ENCODE data around the gene MCTP1. TPM values are rescaled to one million over a fixed set of nuclear protein-coding genes. Genes with fewer than 3 reads are reported as not detected.
"Not testable (repeated sequence)": the region's sequence is repeated elsewhere in the genome, so short reads cannot be mapped to it uniquely, and the experiment has no call there.

Gene MCTP1
- polyA plus RNA-seq, 3 donors: 4.2 to 5.6 (median 4.9) TPM

GRCh38 chr5:95043234-95043633, 241.7 kb downstream of the MCTP1 start:
- DNase-seq (ENCODE audit: low read depth in 3 of 3, low spot score in 2 of 3): no peak

GRCh38 chr5:95042037-95042436, 242.9 kb downstream of the MCTP1 start:
- DNase-seq (ENCODE audit: low read depth in 3 of 3, low spot score in 2 of 3): no peak

- DNase-seq (ENCODE audit: low read depth in 3 of 3, low spot score in 2 of 3): no peak
These were observed 248.8 kb downstream of the MCTP1 start for GRCh38 chr5:95035891-95036685.

DNA sequence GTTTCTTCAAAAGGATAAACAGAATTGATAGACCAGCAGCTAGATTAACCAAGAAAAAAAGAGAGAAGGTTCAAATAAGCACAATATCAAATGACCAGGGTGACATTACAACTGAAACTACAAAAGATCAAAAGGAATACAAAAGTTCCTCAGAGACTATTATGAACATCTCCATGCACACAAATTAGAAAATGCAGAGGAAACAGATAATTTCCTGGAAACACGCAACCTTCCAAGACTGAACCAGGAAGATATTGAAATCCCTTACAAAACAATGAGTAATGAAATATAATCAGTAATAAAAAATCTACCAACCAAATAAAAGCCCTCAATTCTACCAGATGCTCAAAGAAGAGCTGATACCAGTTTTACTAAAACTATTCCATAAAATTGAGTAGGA, 252.1 kb downstream of the MCTP1 start:
- no peak for DNase-seq (ENCODE audit: low read depth in 3 of 3, low spot score in 2 of 3)

- DNase-seq (ENCODE audit: low read depth in 3 of 3, low spot score in 2 of 3): no peak
These were observed 255.1 kb downstream of the MCTP1 start for GRCh38 chr5:95029569-95030366.

- no peak for DNase-seq (ENCODE audit: low read depth in 3 of 3, low spot score in 2 of 3)
These were observed 257.1 kb downstream of the MCTP1 start for GRCh38 chr5:95027775-95028174.

- DNase-seq (ENCODE audit: low read depth in 3 of 3, low spot score in 2 of 3): no peak
These were observed 257.7 kb downstream of the MCTP1 start for GRCh38 chr5:95027151-95027721.

DNA sequence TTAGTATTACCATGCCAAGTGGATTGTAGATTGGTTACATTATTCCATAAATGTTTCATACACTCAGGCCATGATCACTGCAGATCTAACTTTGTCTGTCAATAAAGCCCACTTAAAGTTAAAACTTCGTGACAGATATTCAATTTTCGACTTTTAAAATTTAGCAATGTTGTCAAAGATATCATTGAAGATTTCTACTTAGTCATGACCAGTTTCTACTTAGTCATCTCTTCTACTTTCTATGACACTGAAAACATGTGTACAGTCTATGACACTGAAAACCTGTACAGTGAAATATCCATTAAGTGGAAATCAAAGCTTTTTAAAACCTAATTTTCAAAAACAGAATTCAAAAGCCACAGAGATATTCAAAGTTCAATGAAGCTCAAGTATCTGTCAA, 258.2 kb downstream of the MCTP1 start:
- DNase-seq (ENCODE audit: low read depth in 3 of 3, low spot score in 2 of 3): no peak

DNA sequence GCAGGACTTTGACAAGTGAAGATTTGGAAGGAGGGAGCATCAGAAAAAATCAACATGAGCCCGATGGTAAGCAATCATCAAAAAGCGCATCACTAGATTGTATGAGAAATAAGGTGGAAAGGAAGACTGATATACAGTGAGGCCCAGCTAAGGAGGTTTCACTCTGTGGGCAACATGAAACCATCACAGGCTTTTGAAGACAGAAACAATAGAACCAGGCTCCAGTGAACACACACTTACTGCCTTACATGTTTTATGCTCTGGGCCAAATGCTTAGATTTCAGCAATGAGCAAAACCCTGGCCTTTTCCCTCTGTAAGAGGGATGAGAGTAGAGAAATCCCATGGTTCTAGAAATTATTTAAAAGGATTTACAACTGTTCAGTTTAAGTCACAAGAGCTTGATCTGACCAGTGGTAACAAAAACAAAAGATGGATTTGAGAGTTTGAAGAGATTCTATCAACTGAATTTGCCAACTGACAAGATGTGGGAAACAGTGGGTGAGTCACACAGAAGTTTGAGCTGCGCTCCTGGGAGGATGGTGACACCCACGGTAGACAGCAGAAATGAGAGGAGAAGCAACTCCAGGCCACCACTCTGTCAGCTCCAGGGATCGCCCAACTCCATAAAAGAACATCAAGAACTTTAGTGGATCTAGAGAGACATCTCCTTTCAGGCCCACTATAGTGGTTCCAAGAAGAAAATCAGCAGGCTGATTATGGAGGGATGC, 261.8 kb downstream of the MCTP1 start:
- DNase-seq (ENCODE audit: low read depth in 3 of 3, low spot score in 2 of 3): no peak

DNA sequence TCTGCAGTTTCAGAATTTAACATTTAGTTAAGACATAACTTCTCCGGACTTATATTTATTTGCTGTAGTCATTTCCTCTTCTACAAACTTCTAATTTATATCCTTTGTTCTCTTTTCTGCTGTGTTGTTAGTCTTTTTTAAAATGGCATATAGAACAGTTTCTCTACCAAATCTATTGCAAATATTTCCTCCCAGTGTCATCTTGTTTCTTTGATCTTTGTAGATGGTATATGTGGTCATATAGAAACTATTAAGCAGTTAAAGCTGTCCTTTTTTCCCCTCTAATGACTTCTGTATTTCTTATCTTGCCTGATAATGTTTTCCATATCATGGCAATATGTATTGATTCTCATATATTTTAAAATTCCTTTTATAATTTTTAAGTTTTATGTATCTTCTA, 264.5 kb downstream of the MCTP1 start:
- DNase-seq (ENCODE audit: low read depth in 3 of 3, low spot score in 2 of 3): no peak

DNA sequence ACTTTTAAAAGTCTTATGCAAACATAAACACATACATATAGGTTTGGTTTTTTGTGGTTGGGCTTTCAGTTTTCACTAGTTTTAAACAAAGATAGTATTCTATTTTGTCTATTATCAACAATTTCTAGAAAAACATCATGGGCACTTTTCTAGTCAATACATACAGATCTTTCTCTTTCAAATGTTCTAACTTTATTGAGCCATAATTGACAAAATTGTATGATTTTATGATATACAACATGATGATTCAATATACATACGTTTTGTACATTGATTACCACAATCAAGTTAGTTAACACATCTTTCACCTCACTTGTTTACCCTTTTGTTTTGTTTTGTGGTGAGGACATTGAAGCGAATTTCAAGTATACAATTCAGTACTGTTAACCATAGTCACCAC, 265.9 kb downstream of the MCTP1 start:
- no peak for DNase-seq (ENCODE audit: low read depth in 3 of 3, low spot score in 2 of 3)

DNA sequence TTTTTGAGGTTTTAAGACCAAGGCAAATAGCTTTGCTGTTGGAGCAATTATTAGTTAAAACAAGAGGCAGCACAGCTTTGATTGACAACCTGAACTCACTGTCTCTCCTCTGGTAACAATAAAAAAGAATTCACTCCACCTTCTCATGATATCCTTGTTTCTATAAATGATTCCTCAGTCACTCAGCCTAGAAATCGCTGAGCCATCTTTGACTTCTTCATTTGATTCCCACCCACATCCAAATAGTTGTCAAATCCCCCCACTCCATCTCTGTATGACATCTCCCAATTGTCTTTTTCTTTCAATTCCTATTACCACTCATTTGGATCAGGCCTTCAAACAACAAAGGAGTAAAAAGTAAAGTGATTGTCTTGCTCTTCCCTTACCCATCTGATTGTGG, 266.4 kb downstream of the MCTP1 start:
- DNase-seq (ENCODE audit: low read depth in 3 of 3, low spot score in 2 of 3): no peak

DNA sequence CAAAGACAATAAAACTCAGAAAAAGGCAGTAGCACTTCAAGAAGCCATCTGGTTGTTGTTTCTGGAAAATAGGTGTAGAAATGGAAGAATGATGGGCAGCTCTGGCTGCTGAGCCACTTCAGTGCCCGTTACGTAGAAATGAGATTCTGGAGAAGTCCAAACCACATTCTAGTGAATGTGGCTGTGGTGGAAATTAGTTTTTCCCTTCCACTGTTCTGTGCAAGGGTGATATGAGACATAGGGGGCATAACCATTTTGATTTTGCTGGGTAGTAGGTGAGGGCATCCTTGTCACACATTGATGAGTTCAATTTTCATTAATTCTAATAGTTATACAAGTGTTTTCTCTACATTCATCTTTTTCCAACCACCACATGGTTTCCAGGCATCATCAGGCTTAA, 275.1 kb downstream of the MCTP1 start:
- no peak for DNase-seq (ENCODE audit: low read depth in 3 of 3, low spot score in 2 of 3)

DNA sequence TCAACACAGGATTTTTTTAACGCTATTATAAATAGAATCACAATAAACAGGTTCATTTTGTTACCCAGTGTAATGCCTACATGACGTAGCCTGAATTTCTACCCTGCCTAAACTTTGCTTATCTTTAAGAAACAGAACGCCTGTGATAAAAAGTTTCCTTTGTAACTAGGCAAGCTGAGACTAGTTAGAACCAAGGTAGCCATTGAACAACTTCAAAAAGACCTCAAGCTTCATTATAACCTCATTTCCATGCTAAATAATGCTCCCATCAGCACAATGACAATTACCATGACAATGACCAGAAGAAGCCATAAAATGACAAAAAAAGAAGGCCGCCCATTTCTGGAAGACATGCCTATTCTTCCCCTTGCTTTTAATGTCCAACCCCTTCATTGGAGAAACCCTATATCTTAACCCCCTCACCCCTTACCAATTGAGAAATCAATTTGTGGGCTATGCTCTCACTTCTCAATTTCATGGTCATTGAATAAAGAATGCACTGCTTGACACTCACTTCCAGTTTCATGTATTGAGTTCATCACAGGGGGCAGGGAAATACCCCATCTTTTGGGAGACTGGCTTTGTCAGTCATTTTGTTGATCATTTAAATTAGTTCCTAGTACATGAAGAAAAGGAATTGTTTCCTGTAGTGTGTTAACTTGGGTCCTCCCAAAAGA, 276.8 kb downstream of the MCTP1 start:
- DNase-seq (ENCODE audit: low read depth in 3 of 3, low spot score in 2 of 3): no peak

DNA sequence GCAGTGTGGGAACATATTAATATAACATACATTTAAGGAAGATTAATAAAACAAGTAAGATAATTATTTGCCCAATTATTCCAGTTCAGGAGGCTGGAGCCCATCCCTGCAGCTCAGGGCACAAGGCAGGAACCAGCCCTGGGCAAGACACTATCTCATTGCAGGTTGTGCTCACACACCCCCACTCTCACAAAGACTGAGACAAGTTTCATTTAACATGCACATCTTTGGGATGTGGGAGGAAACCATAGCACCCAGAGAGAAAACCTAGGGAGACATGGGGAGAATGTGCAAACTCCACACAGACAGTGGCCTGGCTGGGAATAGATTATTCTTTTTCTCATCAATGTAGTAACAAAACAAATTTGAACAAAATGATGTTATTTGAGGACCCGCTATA, 279.1 kb downstream of the MCTP1 start:
- no peak for DNase-seq (ENCODE audit: low read depth in 3 of 3, low spot score in 2 of 3)

DNA sequence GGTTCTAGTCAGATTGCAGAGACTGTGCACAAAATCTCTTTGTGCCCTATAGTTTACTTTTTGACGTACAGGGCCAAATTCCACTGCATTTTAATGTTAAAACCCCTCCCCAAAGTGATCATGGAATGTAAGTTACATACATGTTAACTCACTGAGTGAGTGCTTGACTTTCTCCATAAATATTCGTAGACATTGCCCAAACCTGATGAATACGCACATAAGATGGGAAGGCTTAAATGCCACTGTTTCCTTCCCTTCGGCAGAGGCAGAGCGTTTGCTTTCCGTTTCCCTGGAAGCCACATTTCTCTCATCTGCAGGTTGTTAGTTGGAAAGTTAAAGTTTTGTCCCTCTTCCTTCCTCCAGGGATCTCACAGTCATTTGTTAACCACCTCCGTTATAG, 286.2 kb downstream of the MCTP1 start:
- no peak for DNase-seq (ENCODE audit: low read depth in 3 of 3, low spot score in 2 of 3)

DNA sequence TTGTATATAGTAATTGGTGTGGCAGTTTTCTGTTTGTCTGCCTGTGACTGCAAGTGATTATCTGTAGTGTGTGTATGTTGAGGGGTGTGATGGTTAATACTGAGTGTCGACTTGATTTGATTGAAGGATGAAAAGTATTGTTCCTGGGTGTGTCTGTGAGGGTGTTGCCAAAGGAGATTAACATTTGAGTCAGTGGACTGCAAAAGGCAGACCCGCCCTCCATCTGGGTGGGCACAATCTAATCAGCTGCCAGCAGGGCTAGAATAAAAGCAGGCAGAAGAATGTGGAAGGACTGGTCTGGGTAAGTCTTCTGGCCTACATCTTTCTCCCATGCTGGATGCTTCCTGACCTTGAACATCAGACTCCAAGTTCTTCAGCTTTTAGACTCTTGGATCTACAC, 290.4 kb downstream of the MCTP1 start:
- DNase-seq (ENCODE audit: low read depth in 3 of 3, low spot score in 2 of 3): not testable (repeated sequence)

GRCh38 chr5:94993491-94993890, 291.4 kb downstream of the MCTP1 start:
- no peak for DNase-seq (ENCODE audit: low read depth in 3 of 3, low spot score in 2 of 3)

- DNase-seq (ENCODE audit: low read depth in 3 of 3, low spot score in 2 of 3): no peak
These were observed 292.6 kb downstream of the MCTP1 start for GRCh38 chr5:94992325-94992724.

GRCh38 chr5:94983861-94984535, 300.9 kb downstream of the MCTP1 start:
- DNase-seq (ENCODE audit: low read depth in 3 of 3, low spot score in 2 of 3): no peak

Data from right renal cortex interstitium (tissue), 3 donors.